GM19468 (cell line): ENCODE data around the gene NEAT1.

Source experiments
- ATAC-seq: cut with Tn5 transposase; IDR thresholded peaks from one replicate; pipeline ENCODE4 v1.9.1; 2021; ENCODE audit warnings: mild to moderate bottlenecking, moderate library complexity, moderate number of reproducible peaks; ENCODE audit not compliant: unreplicated experiment; ENCODE audit errors: extremely low read depth

The NEAT1 gene

DNA sequence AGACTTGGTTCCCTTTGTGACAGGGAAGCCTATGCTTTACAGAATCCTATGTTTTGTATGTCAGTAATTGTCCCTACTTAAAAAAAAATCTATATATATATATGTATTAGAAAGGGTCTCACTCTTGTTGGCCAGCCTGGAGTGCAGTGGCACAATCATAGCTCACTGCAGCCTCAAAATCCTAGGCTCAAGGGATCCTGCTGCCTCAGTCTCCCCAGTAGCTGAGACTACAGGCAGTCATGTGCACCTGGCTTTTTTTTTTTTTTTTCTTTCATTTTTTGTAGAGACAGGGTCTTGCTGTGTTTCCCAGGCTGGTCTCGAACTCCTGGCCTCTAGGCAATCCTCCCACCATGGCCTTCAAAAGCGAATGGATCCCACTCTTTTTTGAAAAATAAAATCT is 2.1 kb upstream of the NEAT1 start:
- ATAC-seq = no peak

DNA sequence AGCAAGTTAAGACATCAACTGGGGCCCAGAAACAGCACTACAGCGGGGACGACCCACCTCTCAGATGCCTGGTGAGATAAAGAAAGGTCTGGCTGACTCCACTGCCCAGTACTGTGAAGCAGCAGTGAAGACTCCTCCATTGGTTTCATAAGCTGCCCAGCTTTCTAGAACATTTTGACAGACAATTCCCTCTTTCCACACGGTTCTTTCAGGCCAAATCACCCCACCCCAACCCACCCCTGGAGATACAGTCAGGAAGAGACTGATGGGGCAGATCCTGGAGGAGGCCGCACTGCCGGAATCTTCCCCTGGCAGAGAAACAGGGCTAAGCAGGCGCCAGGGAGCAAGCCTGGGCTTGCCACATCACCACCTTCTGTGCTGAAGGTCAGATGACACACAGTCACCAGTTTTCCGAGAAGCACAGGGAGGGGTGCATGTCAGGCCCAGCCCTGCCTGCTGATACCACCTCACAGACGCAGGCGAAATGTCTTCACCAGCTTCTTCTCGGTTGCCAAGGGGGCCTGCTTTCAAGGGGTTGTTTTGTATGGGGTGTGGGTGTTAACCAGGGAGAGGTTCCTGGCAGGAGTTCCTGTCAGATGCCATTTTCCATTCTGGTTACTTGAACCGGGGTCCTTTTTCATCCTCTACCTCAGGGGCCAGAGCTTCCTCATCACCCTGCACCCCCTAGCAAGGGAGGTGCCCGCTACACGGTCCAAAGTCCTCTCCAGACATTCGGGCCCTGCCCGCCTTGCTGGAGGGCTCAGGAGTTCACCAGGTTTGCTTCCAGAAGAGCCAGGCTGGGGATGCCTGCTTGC is 1.4 kb upstream of the NEAT1 start:
- no peak for ATAC-seq

DNA sequence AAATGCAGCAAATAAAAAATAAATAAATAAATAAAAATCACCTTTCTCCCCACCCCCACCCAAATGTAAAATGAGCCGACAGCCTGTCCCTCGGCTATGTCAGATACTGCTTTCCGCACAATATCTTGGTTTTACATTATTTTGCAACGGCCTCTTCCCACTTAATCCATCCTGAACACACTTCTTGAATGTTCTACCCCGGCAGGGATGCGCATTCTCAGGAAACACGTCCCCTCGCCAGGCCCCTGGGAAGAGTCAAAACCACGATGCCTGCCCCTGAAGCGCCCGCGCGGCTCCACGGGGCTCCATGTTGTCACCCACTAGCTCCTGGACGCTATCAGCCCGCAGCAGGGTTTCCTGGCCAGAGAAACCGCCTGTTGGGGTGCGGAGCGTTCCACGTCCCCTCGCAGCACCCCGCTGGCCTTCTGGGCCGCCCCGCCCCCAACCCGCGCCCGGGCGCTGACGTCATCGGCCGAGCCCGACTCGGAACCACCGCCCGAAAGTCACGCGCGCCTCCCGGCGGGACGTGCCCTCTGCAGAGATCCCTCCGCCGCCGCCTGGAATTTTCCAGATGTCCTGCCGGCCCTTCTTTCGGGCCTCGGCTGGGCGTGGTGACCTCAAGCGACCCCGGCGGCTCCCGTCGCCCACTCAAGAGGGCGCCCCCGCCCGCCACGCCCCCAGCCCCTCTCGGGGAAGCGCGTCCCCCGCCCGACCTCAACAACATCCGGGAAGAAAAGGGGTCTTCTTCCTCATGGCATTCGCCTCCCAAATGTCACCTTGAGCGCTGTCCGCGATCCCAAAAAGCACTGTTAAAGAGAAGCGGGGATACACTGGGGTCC is 585 bp upstream of the NEAT1 start:
- no peak for ATAC-seq

DNA sequence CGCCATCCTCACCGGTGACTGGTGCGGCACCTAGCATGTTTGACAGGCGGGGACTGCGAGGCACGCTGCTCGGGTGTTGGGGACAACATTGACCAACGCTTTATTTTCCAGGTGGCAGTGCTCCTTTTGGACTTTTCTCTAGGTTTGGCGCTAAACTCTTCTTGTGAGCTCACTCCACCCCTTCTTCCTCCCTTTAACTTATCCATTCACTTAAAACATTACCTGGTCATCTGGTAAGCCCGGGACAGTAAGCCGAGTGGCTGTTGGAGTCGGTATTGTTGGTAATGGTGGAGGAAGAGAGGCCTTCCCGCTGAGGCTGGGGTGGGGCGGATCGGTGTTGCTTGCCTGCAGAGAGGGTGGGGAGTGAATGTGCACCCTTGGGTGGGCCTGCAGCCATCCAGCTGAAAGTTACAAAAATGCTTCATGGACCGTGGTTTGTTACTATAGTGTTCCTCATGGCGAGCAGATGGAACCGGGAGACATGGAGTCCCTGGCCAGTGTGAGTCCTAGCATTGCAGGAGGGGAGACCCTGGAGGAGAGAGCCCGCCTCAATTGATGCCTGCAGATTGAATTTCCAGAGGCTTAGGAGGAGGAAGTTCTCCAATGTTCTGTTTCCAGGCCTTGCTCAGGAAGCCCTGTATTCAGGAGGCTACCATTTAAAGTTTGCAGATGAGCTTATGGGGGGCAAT is 1.1 kb downstream of the NEAT1 start:
- ATAC-seq = no peak

DNA sequence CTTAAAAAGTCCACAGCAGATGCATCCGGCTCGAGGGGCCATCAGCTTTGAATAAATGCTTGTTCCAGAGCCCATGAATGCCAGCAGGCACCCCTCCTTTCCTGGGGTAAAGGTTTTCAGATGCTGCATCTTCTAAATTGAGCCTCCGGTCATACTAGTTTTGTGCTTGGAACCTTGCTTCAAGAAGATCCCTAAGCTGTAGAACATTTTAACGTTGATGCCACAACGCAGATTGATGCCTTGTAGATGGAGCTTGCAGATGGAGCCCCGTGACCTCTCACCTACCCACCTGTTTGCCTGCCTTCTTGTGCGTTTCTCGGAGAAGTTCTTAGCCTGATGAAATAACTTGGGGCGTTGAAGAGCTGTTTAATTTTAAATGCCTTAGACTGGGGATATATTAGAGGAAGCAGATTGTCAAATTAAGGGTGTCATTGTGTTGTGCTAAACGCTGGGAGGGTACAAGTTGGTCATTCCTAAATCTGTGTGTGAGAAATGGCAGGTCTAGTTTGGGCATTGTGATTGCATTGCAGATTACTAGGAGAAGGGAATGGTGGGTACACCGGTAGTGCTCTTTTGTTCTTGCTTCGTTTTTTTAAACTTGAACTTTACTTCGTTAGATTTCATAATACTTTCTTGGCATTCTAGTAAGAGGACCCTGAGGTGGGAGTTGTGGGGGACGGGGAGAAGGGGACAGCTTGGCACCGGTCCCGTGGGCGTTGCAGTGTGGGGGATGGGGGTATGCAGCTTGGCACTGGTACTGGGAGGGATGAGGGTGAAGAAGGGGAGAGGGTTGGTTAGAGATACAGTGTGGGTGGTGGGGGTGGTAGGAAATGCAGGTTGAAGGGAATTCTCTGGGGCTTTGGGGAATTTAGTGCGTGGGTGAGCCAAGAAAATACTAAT is 1.9 kb downstream of the NEAT1 start:
- ATAC-seq = no peak

DNA sequence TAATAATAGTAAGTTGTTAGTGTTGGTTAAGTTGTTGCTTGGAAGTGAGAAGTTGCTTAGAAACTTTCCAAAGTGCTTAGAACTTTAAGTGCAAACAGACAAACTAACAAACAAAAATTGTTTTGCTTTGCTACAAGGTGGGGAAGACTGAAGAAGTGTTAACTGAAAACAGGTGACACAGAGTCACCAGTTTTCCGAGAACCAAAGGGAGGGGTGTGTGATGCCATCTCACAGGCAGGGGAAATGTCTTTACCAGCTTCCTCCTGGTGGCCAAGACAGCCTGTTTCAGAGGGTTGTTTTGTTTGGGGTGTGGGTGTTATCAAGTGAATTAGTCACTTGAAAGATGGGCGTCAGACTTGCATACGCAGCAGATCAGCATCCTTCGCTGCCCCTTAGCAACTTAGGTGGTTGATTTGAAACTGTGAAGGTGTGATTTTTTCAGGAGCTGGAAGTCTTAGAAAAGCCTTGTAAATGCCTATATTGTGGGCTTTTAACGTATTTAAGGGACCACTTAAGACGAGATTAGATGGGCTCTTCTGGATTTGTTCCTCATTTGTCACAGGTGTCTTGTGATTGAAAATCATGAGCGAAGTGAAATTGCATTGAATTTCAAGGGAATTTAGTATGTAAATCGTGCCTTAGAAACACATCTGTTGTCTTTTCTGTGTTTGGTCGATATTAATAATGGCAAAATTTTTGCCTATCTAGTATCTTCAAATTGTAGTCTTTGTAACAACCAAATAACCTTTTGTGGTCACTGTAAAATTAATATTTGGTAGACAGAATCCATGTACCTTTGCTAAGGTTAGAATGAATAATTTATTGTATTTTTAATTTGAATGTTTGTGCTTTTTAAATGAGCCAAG is 2.7 kb downstream of the NEAT1 start:
- no peak for ATAC-seq

DNA sequence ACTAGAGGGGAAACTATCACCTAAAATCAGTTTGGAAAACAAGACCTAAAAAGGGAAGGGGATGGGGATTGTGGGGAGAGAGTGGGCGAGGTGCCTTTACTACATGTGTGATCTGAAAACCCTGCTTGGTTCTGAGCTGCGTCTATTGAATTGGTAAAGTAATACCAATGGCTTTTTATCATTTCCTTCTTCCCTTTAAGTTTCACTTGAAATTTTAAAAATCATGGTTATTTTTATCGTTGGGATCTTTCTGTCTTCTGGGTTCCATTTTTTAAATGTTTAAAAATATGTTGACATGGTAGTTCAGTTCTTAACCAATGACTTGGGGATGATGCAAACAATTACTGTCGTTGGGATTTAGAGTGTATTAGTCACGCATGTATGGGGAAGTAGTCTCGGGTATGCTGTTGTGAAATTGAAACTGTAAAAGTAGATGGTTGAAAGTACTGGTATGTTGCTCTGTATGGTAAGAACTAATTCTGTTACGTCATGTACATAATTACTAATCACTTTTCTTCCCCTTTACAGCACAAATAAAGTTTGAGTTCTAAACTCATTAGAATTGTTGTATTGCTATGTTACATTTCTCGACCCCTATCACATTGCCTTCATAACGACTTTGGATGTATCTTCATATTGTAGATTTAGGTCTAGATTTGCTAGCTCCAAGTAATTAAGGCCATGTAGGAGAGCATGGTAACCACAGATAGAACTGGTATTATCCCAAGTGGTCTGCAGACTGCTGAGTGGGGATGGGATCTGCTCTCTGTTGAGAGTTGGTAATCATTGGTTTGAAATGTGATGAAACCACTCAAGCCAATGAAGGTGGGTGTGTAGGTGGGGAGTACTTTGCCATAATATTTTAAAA is 3.6 kb downstream of the NEAT1 start:
- ATAC-seq = peak; percentile 12

DNA sequence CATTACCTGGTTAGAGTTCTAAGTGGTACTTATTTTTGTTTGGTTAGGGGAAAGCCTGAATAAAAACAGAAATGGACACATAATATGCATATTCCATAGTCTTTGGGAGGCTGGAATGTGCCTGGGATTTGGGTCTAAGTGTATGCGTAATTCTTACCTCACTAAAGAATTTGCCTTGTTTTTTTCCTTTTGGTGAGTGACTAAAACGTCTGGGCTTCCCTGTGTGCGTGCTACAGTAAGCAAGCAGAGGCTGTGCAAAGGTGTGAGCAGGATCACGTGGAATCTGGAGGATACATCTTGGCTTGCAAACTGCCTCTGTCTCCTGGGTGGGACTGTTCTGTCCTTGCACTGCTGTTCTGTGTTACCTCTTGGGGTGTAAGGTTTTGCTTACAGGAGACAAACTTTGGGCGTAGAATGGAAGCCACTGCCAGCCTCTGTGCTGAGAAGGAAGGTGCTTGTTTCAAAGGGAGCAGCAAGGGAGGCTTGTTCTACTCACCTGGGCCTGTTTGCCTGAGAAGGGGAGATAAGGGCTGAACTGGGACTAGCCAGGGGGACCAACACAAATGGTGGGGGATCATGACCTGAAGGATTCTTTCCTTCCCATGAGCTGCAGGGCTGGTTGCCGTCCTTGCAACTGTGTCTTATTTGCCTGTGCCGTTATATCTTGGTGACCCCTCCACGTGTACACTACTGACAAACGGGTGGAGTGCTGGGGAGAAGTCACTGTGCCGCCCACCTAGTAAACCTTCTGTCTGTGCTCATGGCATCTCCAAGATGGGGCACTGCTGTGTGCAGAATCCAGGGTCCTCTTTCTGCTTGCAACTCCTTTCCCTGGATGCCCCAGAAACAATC is 4.5 kb downstream of the NEAT1 start:
- ATAC-seq = no peak

DNA sequence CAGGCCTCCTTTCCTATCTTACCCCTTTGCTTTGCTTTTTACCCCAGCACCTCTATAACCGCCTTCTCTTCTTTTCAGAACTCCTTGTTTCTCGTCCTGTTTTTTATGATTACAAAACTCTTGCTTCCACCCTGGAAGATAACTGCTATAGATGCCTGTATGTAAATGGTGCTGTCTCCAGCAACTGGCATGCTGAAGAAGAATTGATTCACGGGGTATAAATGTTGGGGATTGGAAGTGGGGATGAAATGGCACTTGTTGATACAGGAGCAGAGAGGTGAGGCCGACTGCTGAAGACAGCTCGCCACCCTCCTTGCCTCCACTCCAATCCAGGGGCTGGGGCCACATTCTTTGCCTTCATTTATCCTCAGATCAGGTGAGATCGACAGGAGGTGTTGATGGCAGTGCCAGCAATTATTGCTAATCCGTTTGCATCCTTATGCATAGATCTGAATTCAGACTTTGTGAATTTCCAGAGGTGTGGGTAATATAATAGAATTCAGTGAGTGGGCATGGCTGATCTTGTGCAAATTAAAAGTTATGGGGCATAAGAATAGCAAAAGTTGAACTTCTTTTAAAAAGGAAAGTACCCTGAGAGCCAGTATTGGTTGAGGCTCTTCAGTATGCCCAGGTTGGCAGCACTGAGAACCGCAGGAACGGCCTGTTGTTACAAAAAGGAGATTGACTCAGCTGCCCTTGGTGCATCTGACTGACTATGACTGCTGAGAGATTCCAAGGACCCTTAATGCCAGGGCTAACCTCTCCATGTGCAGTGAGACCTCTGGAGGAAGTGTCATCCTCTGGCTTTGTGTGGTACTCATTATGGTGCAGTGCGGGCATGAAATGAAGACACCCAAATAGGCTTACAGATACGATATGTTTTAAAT is 5.3 kb downstream of the NEAT1 start:
- no peak for ATAC-seq

DNA sequence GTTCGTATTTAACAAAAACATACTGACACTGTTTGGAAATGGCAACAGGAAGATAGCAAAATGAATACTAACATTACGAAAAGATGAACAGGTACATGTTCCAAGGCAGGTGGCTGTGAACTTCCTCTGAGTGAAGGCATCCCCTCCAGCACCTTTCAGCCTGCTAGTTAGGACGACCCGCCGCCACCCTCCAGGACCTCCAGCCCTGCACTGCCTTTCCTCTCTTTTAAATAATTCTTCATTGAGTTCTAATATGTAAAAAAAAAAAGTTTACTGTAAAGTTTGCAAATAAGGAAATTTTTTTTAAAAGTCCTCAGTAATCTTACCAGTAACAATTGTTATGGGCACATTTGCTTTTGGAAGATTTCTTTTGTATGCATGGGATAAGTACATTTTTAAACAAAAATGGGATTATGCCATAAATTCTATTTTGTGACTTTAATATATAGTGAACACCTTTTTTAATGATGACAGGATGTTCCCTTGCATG is 6.0 kb downstream of the NEAT1 start:
- no peak for ATAC-seq

DNA sequence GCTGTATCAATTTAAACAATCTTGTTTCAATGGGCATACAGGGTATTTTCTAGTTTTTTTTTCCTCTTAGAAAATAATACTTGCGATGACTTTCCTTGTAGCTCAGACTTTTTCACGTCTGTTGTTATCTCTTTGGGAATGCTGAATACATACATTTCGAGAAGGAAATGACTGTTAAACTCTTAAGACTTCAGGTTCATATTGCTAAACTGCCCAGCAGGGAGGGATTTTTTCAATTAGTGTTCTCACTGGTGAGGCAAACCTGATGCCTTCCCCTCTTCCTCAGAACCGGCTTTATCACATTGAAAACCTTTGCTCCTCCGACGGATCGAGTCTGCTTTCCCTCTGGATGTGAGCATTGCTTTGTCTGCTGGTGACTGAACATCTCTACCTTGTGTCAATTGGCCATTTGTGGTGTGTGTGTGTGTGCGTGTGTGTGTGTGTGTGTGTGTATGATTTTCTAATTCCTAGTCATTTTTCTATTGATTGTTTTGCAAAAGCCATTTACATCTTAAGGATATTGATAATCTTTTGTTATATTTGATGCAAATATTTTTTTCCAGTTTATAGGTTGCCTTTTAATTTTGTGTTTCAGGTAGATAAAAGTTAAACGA is 6.6 kb downstream of the NEAT1 start:
- ATAC-seq = no peak

DNA sequence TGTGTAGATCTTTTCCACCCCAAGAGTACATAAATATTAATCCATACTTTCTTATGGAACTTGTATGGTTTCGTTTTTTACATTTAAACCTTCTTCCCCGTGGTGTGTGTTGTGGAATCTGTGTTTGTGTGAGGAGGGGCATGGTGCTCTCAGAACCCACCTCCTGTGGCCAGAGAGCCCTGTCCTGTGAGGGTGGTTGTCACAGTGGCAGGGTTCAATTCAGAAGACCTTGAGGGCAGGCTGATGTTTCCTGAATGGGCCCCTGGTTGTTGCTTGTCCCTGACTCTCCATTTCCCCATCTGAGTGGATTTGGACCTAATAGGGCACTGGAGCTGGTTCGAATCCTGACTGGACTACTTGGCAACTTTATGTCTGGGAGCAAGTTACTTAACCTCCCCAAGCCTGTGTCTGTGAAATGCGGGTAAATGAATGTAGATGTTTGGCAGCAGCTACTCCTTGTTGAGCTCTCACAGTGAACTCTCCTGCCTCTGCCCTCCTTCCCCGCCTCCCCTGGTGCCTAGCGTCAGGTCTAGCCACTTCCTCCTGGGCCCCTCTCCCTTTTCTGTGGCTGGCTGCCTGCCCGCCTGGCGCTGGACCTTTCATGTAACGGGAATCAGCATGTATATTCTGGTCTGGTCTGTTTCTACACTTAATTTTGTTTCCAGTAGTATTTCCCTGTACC is 7.3 kb downstream of the NEAT1 start:
- no peak for ATAC-seq

DNA sequence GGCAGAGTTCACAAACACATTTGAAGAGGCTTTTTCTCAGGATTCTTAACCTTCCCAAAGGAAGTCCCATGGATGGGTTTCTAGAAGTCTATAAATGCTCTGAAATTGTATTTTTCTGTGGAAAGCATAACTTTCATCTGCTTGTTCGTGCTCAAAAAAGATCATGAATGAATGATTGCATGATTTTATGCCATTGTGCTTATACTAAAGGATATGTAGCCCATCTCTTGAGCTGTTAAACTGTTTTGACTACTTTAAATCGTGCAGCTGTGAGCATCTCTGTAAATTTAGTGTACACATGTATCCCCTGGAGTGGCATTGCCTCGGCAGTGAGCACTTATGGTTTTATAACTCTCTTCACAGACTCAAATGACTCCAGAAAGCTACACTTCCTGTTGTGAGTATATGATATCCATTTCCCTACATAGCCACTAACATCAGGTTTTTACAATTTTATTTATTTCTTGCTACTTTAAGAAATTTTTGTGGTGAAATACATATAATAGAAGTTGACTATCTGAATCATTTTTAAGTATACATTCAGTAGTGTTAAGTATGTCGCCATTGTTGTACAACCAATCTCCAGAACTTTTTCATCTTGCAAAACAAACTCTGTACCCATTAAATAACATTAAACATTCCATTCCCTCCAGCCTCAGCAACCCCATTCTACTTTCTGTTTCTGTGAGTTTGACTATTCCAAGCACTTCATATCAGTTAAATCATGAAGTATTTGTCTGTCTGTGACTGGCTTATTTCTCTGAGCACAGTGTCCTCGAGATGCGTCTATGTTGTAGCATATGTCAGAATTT is 8.0 kb downstream of the NEAT1 start:
- ATAC-seq = no peak

DNA sequence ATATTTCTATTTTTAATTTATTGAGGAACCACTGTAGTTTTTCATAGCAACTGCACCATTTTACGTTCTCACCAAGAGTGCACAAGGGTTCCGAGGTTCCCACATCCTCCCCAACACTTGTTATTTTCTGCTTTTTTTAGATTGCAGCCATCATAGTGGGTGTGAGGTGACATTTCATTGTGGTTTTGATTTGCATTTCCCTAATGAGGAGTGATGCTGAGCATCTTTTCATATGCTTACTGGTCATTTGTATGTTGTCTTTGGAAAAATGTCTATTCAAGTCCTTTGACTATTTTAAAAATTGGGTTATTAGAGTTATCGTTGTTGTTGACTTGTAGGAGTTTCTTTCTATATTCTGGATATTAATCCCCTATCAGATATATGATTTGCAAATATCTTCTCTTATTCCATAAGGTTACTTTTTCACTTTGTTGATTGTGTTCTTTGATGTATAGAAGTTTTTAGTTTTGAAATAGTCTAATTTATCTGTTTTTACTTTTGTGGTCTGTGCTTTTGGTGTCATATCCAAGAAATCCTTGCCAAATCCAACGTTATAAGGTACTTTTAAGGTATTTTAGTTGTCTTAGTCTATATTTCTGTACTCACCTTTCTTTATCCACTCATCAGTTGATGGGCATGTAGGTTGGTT is 9.0 kb downstream of the NEAT1 start:
- no peak for ATAC-seq
